Measurements from ENCODE around the gene FLCN.

GRCh38 chr17:17173921-17174320 is 63.0 kb downstream of the FLCN start:
- TF ChIP-seq, protein P1, sequence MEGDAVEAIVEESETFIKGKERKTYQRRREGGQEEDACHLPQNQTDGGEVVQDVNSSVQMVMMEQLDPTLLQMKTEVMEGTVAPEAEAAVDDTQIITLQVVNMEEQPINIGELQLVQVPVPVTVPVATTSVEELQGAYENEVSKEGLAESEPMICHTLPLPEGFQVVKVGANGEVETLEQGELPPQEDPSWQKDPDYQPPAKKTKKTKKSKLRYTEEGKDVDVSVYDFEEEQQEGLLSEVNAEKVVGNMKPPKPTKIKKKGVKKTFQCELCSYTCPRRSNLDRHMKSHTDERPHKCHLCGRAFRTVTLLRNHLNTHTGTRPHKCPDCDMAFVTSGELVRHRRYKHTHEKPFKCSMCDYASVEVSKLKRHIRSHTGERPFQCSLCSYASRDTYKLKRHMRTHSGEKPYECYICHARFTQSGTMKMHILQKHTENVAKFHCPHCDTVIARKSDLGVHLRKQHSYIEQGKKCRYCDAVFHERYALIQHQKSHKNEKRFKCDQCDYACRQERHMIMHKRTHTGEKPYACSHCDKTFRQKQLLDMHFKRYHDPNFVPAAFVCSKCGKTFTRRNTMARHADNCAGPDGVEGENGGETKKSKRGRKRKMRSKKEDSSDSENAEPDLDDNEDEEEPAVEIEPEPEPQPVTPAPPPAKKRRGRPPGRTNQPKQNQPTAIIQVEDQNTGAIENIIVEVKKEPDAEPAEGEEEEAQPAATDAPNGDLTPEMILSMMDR (IDR thresholded peaks at IDR 0.05; ENCODE audit: insufficient read depth, low read length, poor library complexity, severe bottlenecking) = no peak
- no peak for TF ChIP-seq EZH2phosphoT487 (conservative IDR thresholded peaks at IDR 0.05; ENCODE audit: low read length)
